Fibroblast of peridontal ligament (primary cell): ENCODE data around the gene KCNAB1.
"Not testable (repeated sequence)": the region's sequence is repeated elsewhere in the genome, so short reads cannot be mapped to it uniquely, and the experiment has no call there.

Experiments
- DNase-seq: peaks from one replicate; pipeline ENCODE4 v3.0.0-alpha.2; 2010; ENCODE audit errors: extremely low read depth

The KCNAB1 gene

GRCh38 chr3:156137397-156137796 is 17.0 kb downstream of the KCNAB1 start:
- DNase-seq = not testable (repeated sequence)

GRCh38 chr3:156140001-156140595 is 19.7 kb downstream of the KCNAB1 start:
- DNase-seq = no peak

GRCh38 chr3:156142702-156143101 is 22.3 kb downstream of the KCNAB1 start:
- DNase-seq = no peak

- no peak for DNase-seq
These were observed 22.8 kb downstream of the KCNAB1 start for GRCh38 chr3:156143136-156143535.

GRCh38 chr3:156144060-156144459 is 23.7 kb downstream of the KCNAB1 start:
- no peak for DNase-seq

- no peak for DNase-seq
These were observed 25.5 kb downstream of the KCNAB1 start for GRCh38 chr3:156145866-156146265.

- no peak for DNase-seq
These were observed 28.1 kb downstream of the KCNAB1 start for GRCh38 chr3:156148345-156148945.

- peak; percentile 33 for DNase-seq
These were observed 28.6 kb downstream of the KCNAB1 start for GRCh38 chr3:156148946-156149381.

GRCh38 chr3:156149876-156150275 is 29.5 kb downstream of the KCNAB1 start:
- DNase-seq = no peak

GRCh38 chr3:156150434-156151066 is 30.2 kb downstream of the KCNAB1 start:
- DNase-seq = peak; percentile 88

- DNase-seq = peak; percentile 74
These were observed 31.5 kb downstream of the KCNAB1 start for GRCh38 chr3:156151824-156152428.

GRCh38 chr3:156158656-156159295 is 38.4 kb downstream of the KCNAB1 start:
- no peak for DNase-seq

GRCh38 chr3:156160647-156161046 is 40.3 kb downstream of the KCNAB1 start:
- no peak for DNase-seq

GRCh38 chr3:156161172-156161571 is 40.8 kb downstream of the KCNAB1 start:
- DNase-seq = peak; percentile 19

- no peak for DNase-seq
These were observed 43.5 kb downstream of the KCNAB1 start for GRCh38 chr3:156163848-156164247.

GRCh38 chr3:156166808-156167207 is 46.4 kb downstream of the KCNAB1 start:
- DNase-seq = no peak

GRCh38 chr3:156170571-156170970 is 50.2 kb downstream of the KCNAB1 start:
- no peak for DNase-seq

GRCh38 chr3:156171281-156172267 is 51.2 kb downstream of the KCNAB1 start:
- DNase-seq = no peak

GRCh38 chr3:156172536-156172935 is 52.2 kb downstream of the KCNAB1 start:
- no peak for DNase-seq

- DNase-seq = peak; percentile 69
These were observed 54.0 kb downstream of the KCNAB1 start for GRCh38 chr3:156174229-156174847.

- peak; percentile 9 for DNase-seq
These were observed 55.2 kb downstream of the KCNAB1 start for GRCh38 chr3:156175570-156175969.
